K562 (cell line): ENCODE data around the gene CPLX3. TPM values are rescaled to one million over a fixed set of nuclear protein-coding genes. Genes with fewer than 3 reads are reported as not detected.

Experiments
- ATAC-seq: fragments of 200-7000 bp; cut with Tn5 transposase; 3 replicates; pipeline ENCODE4 v1.9.1; 2020; ENCODE audit warnings: moderate library complexity
- BruUV-seq: library from RNA; stranded (reverse); fragments of 400-500 nt; replicated peaks from 2 replicates; lab custom pipeline; 2021; lab: Mats Ljungman, UMichigan
- CTCF ChIA-PET: fragments of 300-600 bp; formaldehyde crosslinking; extraction: SDS; loops from one replicate; lab custom pipeline; 2021; ENCODE audit warnings: low intra/inter-chr PET ratio; lab: Yijun Ruan, JAX
- POLR2A ChIA-PET: fragments of 300-600, 350-650 bp; sonication (Branson Sonifier 250); formaldehyde crosslinking; extraction: SDS; loops from one replicate; lab custom pipeline; 2021; ENCODE audit warnings: antibody characterized with exemption, inconsistent platforms; lab: Yijun Ruan, JAX
- DNase-seq, 4 experiments: peaks; one replicate each; pipeline versions ENCODE4 v3.0.0 to v3.0.0-alpha.2; 2011 to 2018; ENCODE audit warnings: low spot score in 3 of 4, mixed read lengths in 3 of 4; ENCODE audit errors: extremely low read depth in 1 of 4
- FAIRE-seq: peaks from 2 replicates; lab custom pipeline; 2011; peaks lifted over from hg19 to GRCh38; lab: Jason Lieb, UNC
- H2AFZ ChIP-seq: 2 replicates; pipeline ENCODE4 v1.6.0; 2011; ENCODE audit warnings: low read depth, low read length, control low read depth, inconsistent platforms
- H3K27ac ChIP-seq: fragments of 200-600 bp; 3 replicates; pipeline ENCODE4 v1.8.0; 2011; ENCODE audit warnings: low read depth, mild to moderate bottlenecking, control low read depth, inconsistent platforms, low read length, moderate library complexity, mixed read lengths; ENCODE audit errors: extremely low read depth
- H3K27me3 ChIP-seq, 2 experiments: fragments of 300-600 bp in 1 of 2; 2 replicates in 1 of 2; 3 replicates in 1 of 2; pipeline versions ENCODE4 v1.6.0 to v1.8.0; 2011; ENCODE audit warnings: inconsistent platforms in 2 of 2, low read length in 2 of 2, mild to moderate bottlenecking in 1 of 2, mixed read lengths in 1 of 2, moderate library complexity in 1 of 2; ENCODE audit not compliant: control insufficient read depth in 2 of 2, insufficient read depth in 2 of 2
- H3K36me3 ChIP-seq: fragments of 300-600 bp; 3 replicates; pipeline ENCODE4 v1.8.0; 2011; ENCODE audit warnings: mild to moderate bottlenecking, low read length, inconsistent platforms; ENCODE audit not compliant: control insufficient read depth, insufficient read depth
- H3K4me1 ChIP-seq, 2 experiments: fragments of 200-600 bp in 1 of 2; replicated peaks in 1 of 2; 2 replicates in 1 of 2; 3 replicates in 1 of 2; pipeline versions ENCODE4 v1.5.1 to v1.8.0; 2011; ENCODE audit warnings: inconsistent platforms in 2 of 2, low read length in 2 of 2, mild to moderate bottlenecking in 1 of 2, mixed read lengths in 1 of 2, moderate library complexity in 1 of 2; ENCODE audit not compliant: control insufficient read depth in 2 of 2, insufficient read depth in 2 of 2
- H3K4me2 ChIP-seq: 2 replicates; pipeline ENCODE4 v1.6.1; 2011; ENCODE audit warnings: low read length, control low read depth, inconsistent platforms, mixed read lengths; ENCODE audit not compliant: insufficient read depth
- H3K4me3 ChIP-seq: fragments of 200-600 bp; sonication (generic), shearing (Covaris generic); 2 replicates; pipeline ENCODE4 v1.5.1; 2016; ENCODE audit warnings: control low read depth, inconsistent platforms
- H3K79me2 ChIP-seq: fragments of 200-600 bp; 3 replicates; pipeline ENCODE4 v1.8.0; 2011; ENCODE audit warnings: low read length, inconsistent platforms; ENCODE audit not compliant: control insufficient read depth, insufficient read depth
- H3K9ac ChIP-seq, 2 experiments: 2 replicates each; pipeline versions ENCODE4 v1.6.0 to v1.6.1; 2011; ENCODE audit warnings: low read depth in 2 of 2, low read length in 2 of 2, control low read depth in 1 of 2, inconsistent platforms in 1 of 2, mild to moderate bottlenecking in 1 of 2, mixed read lengths in 1 of 2; ENCODE audit not compliant: insufficient read depth in 1 of 2
- H3K9me1 ChIP-seq: one replicate; pipeline ENCODE4 v1.6.0; 2011; ENCODE audit warnings: inconsistent platforms, mild to moderate bottlenecking, low read length, moderate library complexity; ENCODE audit not compliant: control insufficient read depth, insufficient read depth
- H3K9me3 ChIP-seq: replicated peaks from 2 replicates; pipeline ENCODE4 v1.5.1; 2011; ENCODE audit warnings: low read depth, low read length, inconsistent platforms; ENCODE audit not compliant: control insufficient read depth, insufficient read depth
- H4K20me1 ChIP-seq: replicated peaks from 2 replicates; pipeline ENCODE4 v1.6.1; 2011; ENCODE audit warnings: low read length, inconsistent platforms, mixed read lengths; ENCODE audit not compliant: control insufficient read depth, insufficient read depth
- CLOCK ChIP-seq: fragments of 250-450 bp; sonication (Bioruptor Pico); IDR thresholded peaks from 2 replicates; pipeline ENCODE4 v1.4.0; 2020; ENCODE audit warnings: mild to moderate bottlenecking, moderate library complexity, borderline replicate concordance
- HBP1 ChIP-seq: fragments of 450-650 bp; formaldehyde crosslinking; IDR thresholded peaks from 2 replicates; pipeline ENCODE4 v1.4.0; 2022; ENCODE audit warnings: missing genetic modification characterization
- MCM5 ChIP-seq: fragments of 450-650 bp; IDR thresholded peaks from 2 replicates; pipeline ENCODE4 v1.6.1; 2016; ENCODE audit warnings: low read depth
- NR3C1 ChIP-seq: sonication (generic); formaldehyde crosslinking; IDR thresholded peaks from 2 replicates; pipeline ENCODE4 v1.8.1; 2022; ENCODE audit warnings: missing genetic modification reagents
- PCBP1 ChIP-seq: fragments of 200-400 bp; formaldehyde crosslinking; IDR thresholded peaks from 2 replicates; pipeline ENCODE4 v1.6.1; 2018; ENCODE audit warnings: mild to moderate bottlenecking, low read depth, low read length; ENCODE audit not compliant: poor library complexity, severe bottlenecking
- PML ChIP-seq: IDR thresholded peaks from 2 replicates; pipeline ENCODE4 v1.6.1; 2012; ENCODE audit warnings: low read length, inconsistent platforms
- POU5F1 ChIP-seq: fragments of 150-350 bp; IDR thresholded peaks from 2 replicates; pipeline ENCODE4 v1.6.1; 2014; ENCODE audit warnings: borderline replicate concordance, low read length, low read depth, mild to moderate bottlenecking; ENCODE audit not compliant: partially characterized antibody
- RAD51 ChIP-seq: fragments of 450-650 bp; IDR thresholded peaks from 2 replicates; pipeline ENCODE4 v1.7.1; 2016; ENCODE audit warnings: low read depth, mild to moderate bottlenecking, borderline replicate concordance
- SFPQ ChIP-seq: fragments of 200-400 bp; formaldehyde crosslinking; IDR thresholded peaks from 2 replicates; pipeline ENCODE4 v1.6.1; 2017; ENCODE audit warnings: mild to moderate bottlenecking, low read depth, low read length, moderate library complexity
- SMARCE1 ChIP-seq: fragments of 450-650 bp; IDR thresholded peaks from 2 replicates; pipeline ENCODE4 v1.7.1; 2016; ENCODE audit warnings: mild to moderate bottlenecking
- XRCC5 ChIP-seq: fragments of 200-400 bp; formaldehyde crosslinking; IDR thresholded peaks from 2 replicates; pipeline ENCODE4 v1.6.1; 2017; ENCODE audit warnings: low read depth, mild to moderate bottlenecking, low read length
- WGBS: fragments of 100-300 bp; shearing (Covaris generic); methylation state at CpG from one replicate; pipeline ENCODE4 v1.1.6; 2016; ENCODE audit warnings: low coverage, mixed read lengths; ENCODE audit not compliant: insufficient coverage; ENCODE audit errors: missing lambda C conversion rate; 5-methylcytosine and 5-hydroxymethylcytosine counted together
- in situ Hi-C: fragments of 300-500 bp; cut with MboI; formaldehyde crosslinking; loops from 4 replicates; pipeline ENCODE4 v1.15.0; 2018; ENCODE audit warnings: inconsistent platforms, mixed read lengths
- intact Hi-C: fragments of 100-400 bp; cut with micrococcal nuclease; formaldehyde crosslinking; loops from 2 replicates; pipeline ENCODE4 v1.14.2; 2022
- polyA plus RNA-seq, 8 experiments: library from polyadenylated mRNA; depleted of rRNA in 4 of 8; stranded (reverse) in 5 of 8; unstranded in 3 of 8; fragments of >200 nt; fragmentation: Nextera tagmentation in 2 of 8; fragmentation: Illumina TruSeq in 1 of 8; extraction: Ambion mirVana in 2 of 8; extraction: Trizol in 1 of 8; gene quantifications; 2 replicates each; pipeline versions ENCODE4 v1.2.1 to v1.2.3, GENCODE V29; 2011 to 2014; ENCODE audit warnings: inconsistent platforms in 1 of 8, missing spikeins in 1 of 8
- total RNA-seq, 7 experiments: library from RNA; depleted of rRNA in 6 of 7; stranded (reverse); fragments of >200 nt in 6 of 7; fragmentation: Illumina TruSeq in 2 of 7; extraction: Trizol in 2 of 7; gene quantifications; 2 replicates each; pipeline versions ENCODE4 v1.2.1 to v1.2.3, GENCODE V29; 2011 to 2021; ENCODE audit warnings: low replicate concordance in 1 of 7

CPLX3 gene
- total and polyA plus RNA-seq, 9 of the 15 experiments (the other 6 are each of a cell fraction or from before 2014, with no cell fraction given), result not detected

- TF ChIP-seq HBP1 (CRISPR knock-in tag), result no peak
- no peak for TF ChIP-seq CLOCK
- TF ChIP-seq, all 486 proteins: peak for 0
These were observed 1.5 kb upstream of the CPLX3 start (continued) for GRCh38 chr15:74824976-74825375.

DNA sequence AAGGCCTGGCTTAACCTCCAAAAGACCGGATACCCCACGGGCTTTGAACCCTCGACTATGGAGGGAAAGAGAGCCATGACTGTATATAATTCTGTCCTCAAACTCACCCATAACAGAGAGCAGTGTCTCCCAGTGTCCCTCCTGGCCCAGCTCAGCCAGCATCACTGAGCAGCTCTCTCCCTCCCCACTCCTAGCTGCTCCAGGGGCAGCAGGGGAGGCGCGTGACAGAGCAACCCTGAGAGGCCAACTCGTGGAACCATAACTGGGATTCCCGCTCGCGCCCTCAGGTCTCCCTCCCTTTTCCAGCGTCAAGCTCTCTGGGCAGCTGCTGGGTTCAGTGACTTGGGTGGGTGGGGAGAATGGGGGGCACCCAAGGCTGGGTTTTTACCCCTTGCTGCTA lies 561 bp upstream of the CPLX3 start:
- Histone ChIP-seq H3K27me3 (peaks cover 21 to 55% of the 10 kb centered on the region in 2 experiments), H3K36me3 (no peaks in the 10 kb centered on the region), H4K20me1 (peaks cover 13% of the 10 kb centered on the region; the same call in 1 of the 2 replicates), H3K9me1 (no peaks in the 10 kb centered on the region), H3K27ac (no peak overlapping the region), H3K9ac (no peak overlapping the region), H3K9me3 (no peaks in the 10 kb centered on the region), H3K4me1 (peaks cover 0 to 14% of the 10 kb centered on the region in 2 experiments; a peak in 2 of 5 replicates), H2AFZ (no peak overlapping the region), H3K4me2 (no peak overlapping the region), H3K79me2 (no peaks in the 10 kb centered on the region), H3K4me3 (no peak overlapping the region)
- ChIA-PET POLR2A (interaction anchor here (0.8 to 1.2 kb wide), 3 partner anchors 11 to 129 kb away, joined by 3 to 4 read pairs (median 4); no protein-coding TSS in a partner anchor), CTCF (no interaction called here)
- DNase-seq, result no peak
- no TSS peak for BruUV-seq
- in situ Hi-C loops (no loop called here), intact Hi-C loops (no loop called here)
- TF ChIP-seq XRCC5, result no peak
- no peak for TF ChIP-seq PML
- TF ChIP-seq SFPQ, result no peak
- TF ChIP-seq POU5F1, result no peak
- no peak for TF ChIP-seq PCBP1
- TF ChIP-seq SMARCE1, result no peak
- no peak for TF ChIP-seq NR3C1
- no peak for TF ChIP-seq MCM5
- no peak for TF ChIP-seq RAD51
- ATAC-seq, result 0 out of 3 replicates have a peak, but pooled peaks have one; percentile 23
- 12% methylated on average over 8 of the region's 10 CpGs for WGBS
- FAIRE-seq, result no peak
